ENCODE data around the gene FAIM2. TPM values are rescaled to one million over a fixed set of nuclear protein-coding genes. Genes with fewer than 3 reads are reported as not detected.

FAIM2 gene
- total RNA-seq, 1 donor from 2014 or later, result not detected

- POLR2A ChIA-PET, result no interaction called here
Observed at GRCh38 chr12:49846032-49846431, 57.7 kb downstream of the FAIM2 start.

GRCh38 chr12:49843876-49844437 lies 59.7 kb downstream of the FAIM2 start:
- Mint-ChIP-seq H3K36me3 (ENCODE audit: low read depth) (peaks cover 8% of the 10 kb centered on the region), H3K27ac (no peak overlapping the region), H3K27me3 (peaks cover 9% of the 10 kb centered on the region), H3K4me3 (no peak overlapping the region), H3K9me3 (no peaks in the 10 kb centered on the region), H3K4me1 (peaks cover 34% of the 10 kb centered on the region)
- ATAC-seq (ENCODE audit: low read depth) (no peak), DNase-seq (no peak)
- ChIA-PET CTCF (interaction anchor here (1.7 to 1.8 kb wide), 2 partner anchors 82 to 103 kb away, joined by 5 to 6 read pairs; partner anchors contain the start of gene TMBIM6), POLR2A (interaction anchor here (1.1 to 2.0 kb wide), 3 partner anchors 16 to 276 kb away, joined by 3 to 24 read pairs (median 19); partner anchors contain the start of genes NCKAP5L and TMBIM6)
- intact Hi-C loops (cut with micrococcal nuclease), result loop anchor here (1.0 to 5.0 kb wide), 5 partner anchors 16 to 323 kb away; partner anchors contain the start of genes CERS5, NCKAP5L, PRPF40B and RACGAP1
- TF ChIP-seq, protein P1, sequence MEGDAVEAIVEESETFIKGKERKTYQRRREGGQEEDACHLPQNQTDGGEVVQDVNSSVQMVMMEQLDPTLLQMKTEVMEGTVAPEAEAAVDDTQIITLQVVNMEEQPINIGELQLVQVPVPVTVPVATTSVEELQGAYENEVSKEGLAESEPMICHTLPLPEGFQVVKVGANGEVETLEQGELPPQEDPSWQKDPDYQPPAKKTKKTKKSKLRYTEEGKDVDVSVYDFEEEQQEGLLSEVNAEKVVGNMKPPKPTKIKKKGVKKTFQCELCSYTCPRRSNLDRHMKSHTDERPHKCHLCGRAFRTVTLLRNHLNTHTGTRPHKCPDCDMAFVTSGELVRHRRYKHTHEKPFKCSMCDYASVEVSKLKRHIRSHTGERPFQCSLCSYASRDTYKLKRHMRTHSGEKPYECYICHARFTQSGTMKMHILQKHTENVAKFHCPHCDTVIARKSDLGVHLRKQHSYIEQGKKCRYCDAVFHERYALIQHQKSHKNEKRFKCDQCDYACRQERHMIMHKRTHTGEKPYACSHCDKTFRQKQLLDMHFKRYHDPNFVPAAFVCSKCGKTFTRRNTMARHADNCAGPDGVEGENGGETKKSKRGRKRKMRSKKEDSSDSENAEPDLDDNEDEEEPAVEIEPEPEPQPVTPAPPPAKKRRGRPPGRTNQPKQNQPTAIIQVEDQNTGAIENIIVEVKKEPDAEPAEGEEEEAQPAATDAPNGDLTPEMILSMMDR (IDR thresholded peaks at IDR 0.05), result no peak

More at GRCh38 chr12:49846032-49846431, 57.7 kb downstream of the FAIM2 start:
- intact Hi-C loops (cut with micrococcal nuclease), result no loop called here
- Mint-ChIP-seq H3K4me3 (no peak overlapping the region), H3K27ac (no peak overlapping the region), H3K36me3 (ENCODE audit: low read depth) (peaks cover 8% of the 10 kb centered on the region), H3K4me1 (peaks cover 27% of the 10 kb centered on the region), H3K27me3 (peaks cover 25% of the 10 kb centered on the region), H3K9me3 (no peaks in the 10 kb centered on the region)
- TF ChIP-seq, protein P1 (IDR thresholded peaks at IDR 0.05), result no peak
- ATAC-seq (ENCODE audit: low read depth), result no peak
- CTCF ChIA-PET, result no interaction called here
- no peak for DNase-seq

- ChIA-PET CTCF (interaction anchor here (1.7 to 1.8 kb wide), 2 partner anchors 81 to 102 kb away, joined by 5 to 6 read pairs; partner anchors contain the start of gene TMBIM6), POLR2A (interaction anchor here (0.5 to 2.1 kb wide), 16 partner anchors 14 to 475 kb away, joined by 3 to 24 read pairs (median 3); partner anchors contain the start of genes COX14, NCKAP5L, PRPF40B and SMARCD1)
- ATAC-seq (ENCODE audit: low read depth), result no peak
- intact Hi-C loops (cut with micrococcal nuclease), result loop anchor here (1.0 to 5.0 kb wide), 5 partner anchors 15 to 323 kb away; partner anchors contain the start of genes CERS5, NCKAP5L, PRPF40B and RACGAP1
- Mint-ChIP-seq H3K9me3 (no peaks in the 10 kb centered on the region), H3K36me3 (ENCODE audit: low read depth) (peaks cover 8% of the 10 kb centered on the region), H3K27me3 (peaks cover 4% of the 10 kb centered on the region), H3K27ac (peak overlapping the region; percentile 90), H3K4me1 (peaks cover 34% of the 10 kb centered on the region), H3K4me3 (peak overlapping the region; percentile 93)
- TF ChIP-seq, protein P1 (IDR thresholded peaks at IDR 0.05), result no peak
- no peak for DNase-seq
Observed at GRCh38 chr12:49843411-49843810, 60.3 kb downstream of the FAIM2 start.

DNA sequence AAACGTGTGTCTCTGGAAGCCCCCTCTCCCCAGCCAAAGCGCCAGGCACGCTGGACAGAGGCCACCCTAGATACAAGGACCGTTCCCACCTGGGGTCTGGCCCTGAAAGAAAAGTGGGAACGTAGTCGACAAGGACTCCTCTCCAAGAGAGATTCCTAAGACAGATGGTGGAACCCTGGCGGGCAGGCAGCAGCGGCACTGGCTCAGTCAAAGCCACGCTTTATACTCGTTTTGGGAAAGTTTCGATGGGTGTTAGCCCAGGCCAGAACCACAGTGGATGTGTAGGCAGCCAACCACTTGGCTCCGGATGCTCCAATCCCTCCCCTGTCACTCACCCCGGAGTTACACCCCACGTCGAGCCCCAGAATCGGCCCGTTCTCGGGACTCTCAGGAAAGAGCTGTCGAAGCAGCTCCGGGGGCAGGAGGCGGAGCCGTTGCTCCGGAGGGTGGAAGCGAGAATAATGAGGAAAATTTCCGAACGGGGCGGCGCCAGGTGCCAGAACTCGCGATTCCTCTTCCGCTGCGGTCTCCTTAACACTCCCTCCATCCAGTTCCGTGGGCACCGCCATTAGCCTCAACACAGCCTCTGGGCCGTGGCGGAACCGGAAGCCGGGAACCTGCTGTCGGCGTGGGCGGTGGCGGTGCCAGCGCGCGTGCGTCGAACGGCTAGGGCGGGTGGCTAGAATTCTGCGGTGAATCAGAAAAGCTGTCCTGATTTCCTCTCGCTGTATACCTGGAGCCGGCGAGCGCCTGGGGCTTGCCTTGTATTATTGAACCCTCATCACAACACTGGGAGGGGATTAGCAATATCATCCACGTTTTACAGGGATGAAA lies 61.0 kb downstream of the FAIM2 start, which contains the start of gene BCDIN3D:
TSS of gene BCDIN3D (minus strand) at position 588 of the 834 bp plus-strand sequence. CDS start at position 569, 19 bp downstream.
- peaks cover 34% of the 10 kb centered on the region for H3K4me1 Mint-ChIP-seq
- H3K4me3 Mint-ChIP-seq, result peak within 1 kb of the TSS; percentile 93
- intact Hi-C loops (cut with micrococcal nuclease), result loop anchor here (1.0 to 5.0 kb wide), 6 partner anchors 14 to 324 kb away; partner anchors contain the start of genes CERS5, NCKAP5L, PRPF40B and RACGAP1
- H3K27ac Mint-ChIP-seq, result peak within 1 kb of the TSS; percentile 90
- ChIA-PET POLR2A (interaction anchor here (0.5 to 2.1 kb wide), 20 partner anchors 13 to 711 kb away, joined by 3 to 24 read pairs (median 3); partner anchors contain the start of genes COX14, NCKAP5L, PRPF40B and SMARCD1), CTCF (interaction anchor here (1.7 to 1.8 kb wide), 2 partner anchors 80 to 101 kb away, joined by 5 to 6 read pairs; partner anchors contain the start of gene TMBIM6)
- no peaks in the 10 kb centered on the region for H3K9me3 Mint-ChIP-seq
- H3K36me3 Mint-ChIP-seq (ENCODE audit: low read depth), result peaks cover 13% of the 10 kb centered on the region
- TF ChIP-seq, protein P1 (IDR thresholded peaks at IDR 0.05), result no peak
- DNase-seq (peak; percentile 88), ATAC-seq (ENCODE audit: low read depth) (peak; percentile 90)
- H3K27me3 Mint-ChIP-seq, result no peaks in the 10 kb centered on the region
